ENCODE data around the gene FRY. TPM values are rescaled to one million over a fixed set of nuclear protein-coding genes. Genes with fewer than 3 reads are reported as not detected.
"Not testable (repeated sequence)": the region's sequence is repeated elsewhere in the genome, so short reads cannot be mapped to it uniquely, and the experiment has no call there.

The FRY gene
- total RNA-seq, 4 donors from 2014 or later = 27.4 to 50.4 (median 39.4) TPM

- WGBS, 2 donors = 73 to 84% methylated on average over 2 of the region's 2 CpGs
- H3K4me3 ChIP-seq (replicated peaks in 1 of 3) = no peak overlapping the region
- intact Hi-C loops (cut with DNase I) = no loop called here
- H3K9me3 ChIP-seq = no peaks in the 10 kb centered on the region
- H3K36me3 ChIP-seq = no peaks in the 10 kb centered on the region
- H3K4me1 ChIP-seq = no peaks in the 10 kb centered on the region
- H3K27ac ChIP-seq = no peak overlapping the region
- no peak for DNase-seq
- H3K27me3 ChIP-seq = no peaks in the 10 kb centered on the region
- TF ChIP-seq, protein P1, sequence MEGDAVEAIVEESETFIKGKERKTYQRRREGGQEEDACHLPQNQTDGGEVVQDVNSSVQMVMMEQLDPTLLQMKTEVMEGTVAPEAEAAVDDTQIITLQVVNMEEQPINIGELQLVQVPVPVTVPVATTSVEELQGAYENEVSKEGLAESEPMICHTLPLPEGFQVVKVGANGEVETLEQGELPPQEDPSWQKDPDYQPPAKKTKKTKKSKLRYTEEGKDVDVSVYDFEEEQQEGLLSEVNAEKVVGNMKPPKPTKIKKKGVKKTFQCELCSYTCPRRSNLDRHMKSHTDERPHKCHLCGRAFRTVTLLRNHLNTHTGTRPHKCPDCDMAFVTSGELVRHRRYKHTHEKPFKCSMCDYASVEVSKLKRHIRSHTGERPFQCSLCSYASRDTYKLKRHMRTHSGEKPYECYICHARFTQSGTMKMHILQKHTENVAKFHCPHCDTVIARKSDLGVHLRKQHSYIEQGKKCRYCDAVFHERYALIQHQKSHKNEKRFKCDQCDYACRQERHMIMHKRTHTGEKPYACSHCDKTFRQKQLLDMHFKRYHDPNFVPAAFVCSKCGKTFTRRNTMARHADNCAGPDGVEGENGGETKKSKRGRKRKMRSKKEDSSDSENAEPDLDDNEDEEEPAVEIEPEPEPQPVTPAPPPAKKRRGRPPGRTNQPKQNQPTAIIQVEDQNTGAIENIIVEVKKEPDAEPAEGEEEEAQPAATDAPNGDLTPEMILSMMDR (IDR thresholded peaks at IDR 0.05) = no peak
- no peak for TF ChIP-seq POLR2A (IDR thresholded peaks at IDR 0.05)
Observed at GRCh38 chr13:31987535-31988170, 43.9 kb upstream of the FRY start.

DNA sequence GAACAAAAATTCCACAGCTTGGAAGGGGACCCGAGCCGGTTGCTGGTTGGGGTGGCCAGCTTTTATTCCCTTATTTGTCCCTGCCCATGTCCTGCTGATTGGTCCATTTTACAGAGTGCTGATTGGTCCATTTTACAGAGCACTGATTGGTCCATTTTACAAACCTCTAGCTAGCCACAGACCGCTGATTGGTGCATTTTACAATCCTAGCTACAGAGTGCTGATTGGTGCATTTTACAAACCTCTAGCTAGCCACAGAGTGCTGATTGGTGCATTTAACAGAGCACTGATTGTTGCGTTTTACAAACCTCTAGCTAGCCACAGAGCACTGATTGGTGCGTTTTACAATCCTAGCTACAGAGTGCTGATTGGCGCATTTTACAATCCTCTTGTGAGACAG, 37.2 kb upstream of the FRY start:
- H3K9me3 ChIP-seq; intact Hi-C loops (cut with DNase I); H3K4me3 ChIP-seq (replicated peaks in 1 of 3); H3K27ac ChIP-seq; H3K27me3 ChIP-seq; H3K4me1 ChIP-seq; DNase-seq; H3K36me3 ChIP-seq: not testable (repeated sequence)
- 88 to 95% methylated on average over 6 of the region's 6 CpGs for WGBS, 2 donors

- no peak overlapping the region for H3K4me3 ChIP-seq (replicated peaks in 1 of 3)
- no peak overlapping the region for H3K27ac ChIP-seq
- no peaks in the 10 kb centered on the region for H3K27me3 ChIP-seq
- DNase-seq = no peak
- no peaks in the 10 kb centered on the region for H3K9me3 ChIP-seq
- H3K4me1 ChIP-seq = peaks cover 6 to 15% of the 10 kb centered on the region in 2 donors
- 51 to 76% methylated on average over 2 of the region's 2 CpGs for WGBS, 2 donors
- no peak for TF ChIP-seq POLR2A (IDR thresholded peaks at IDR 0.05)
- TF ChIP-seq, protein P1 (IDR thresholded peaks at IDR 0.05) = no peak
- intact Hi-C loops (cut with DNase I) = no loop called here
- no peaks in the 10 kb centered on the region for H3K36me3 ChIP-seq
Observed at GRCh38 chr13:31996601-31997000, 35.0 kb upstream of the FRY start.

DNA sequence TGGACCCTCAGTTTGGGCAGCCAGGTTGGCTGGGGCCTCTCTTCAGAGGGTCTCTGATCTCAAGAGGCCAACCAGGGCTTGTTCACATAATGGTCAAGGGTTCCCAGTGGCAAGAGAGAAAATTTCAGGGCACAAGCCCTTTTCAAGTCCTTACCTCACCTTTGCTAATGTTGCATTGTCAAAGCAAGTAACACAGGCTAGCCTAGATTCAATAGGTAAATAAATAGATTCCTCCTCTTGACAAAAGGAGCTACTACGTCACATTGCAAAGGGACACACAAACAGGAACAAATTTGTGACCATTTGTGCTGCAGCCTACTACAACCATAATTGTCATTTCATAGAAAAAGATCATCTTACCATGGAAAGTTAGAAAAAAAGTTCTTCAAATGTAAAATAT, 33.9 kb upstream of the FRY start:
- whole genome bisulfite sequencing, 2 donors = 100% methylated on average over 1 of the region's 1 CpG
- no peak for DNase-seq
- Histone ChIP-seq H3K36me3 (no peaks in the 10 kb centered on the region), H3K4me3 (replicated peaks in 1 of 3) (no peak overlapping the region), H3K4me1 (peaks cover 6 to 18% of the 10 kb centered on the region in 2 donors), H3K9me3 (no peaks in the 10 kb centered on the region), H3K27ac (no peak overlapping the region), H3K27me3 (no peaks in the 10 kb centered on the region)
- intact Hi-C loops (cut with DNase I) = no loop called here
- TF ChIP-seq POLR2A (IDR thresholded peaks at IDR 0.05) = no peak
- TF ChIP-seq, protein P1 (IDR thresholded peaks at IDR 0.05) = no peak

- WGBS, 2 donors = 84 to 95% methylated on average over 6 of the region's 6 CpGs
- Histone ChIP-seq H3K27me3 (no peaks in the 10 kb centered on the region), H3K9me3 (no peaks in the 10 kb centered on the region), H3K4me3 (replicated peaks in 1 of 3) (no peak overlapping the region), H3K27ac (no peak overlapping the region), H3K36me3 (no peaks in the 10 kb centered on the region), H3K4me1 (peaks cover 6 to 18% of the 10 kb centered on the region in 2 donors)
- TF ChIP-seq, protein P1 (IDR thresholded peaks at IDR 0.05) = no peak
- no peak for TF ChIP-seq POLR2A (IDR thresholded peaks at IDR 0.05)
- no peak for DNase-seq
- intact Hi-C loops (cut with DNase I) = no loop called here
Observed at GRCh38 chr13:31998131-31998530, 33.4 kb upstream of the FRY start.

GRCh38 chr13:32000754-32001153, 30.8 kb upstream of the FRY start:
- DNase-seq; H3K36me3 ChIP-seq; H3K4me3 ChIP-seq (replicated peaks in 1 of 3); intact Hi-C loops (cut with DNase I); H3K27me3 ChIP-seq; H3K9me3 ChIP-seq; H3K27ac ChIP-seq: not testable (repeated sequence)
- WGBS, 2 donors = 54 to 57% methylated on average over 2 to 5 of the region's 7 CpGs
- peaks cover 6 to 18% of the 10 kb centered on the region in 2 donors for H3K4me1 ChIP-seq
